Liver (tissue), 9 donors: ENCODE data around the gene MLN. TPM values are rescaled to one million over a fixed set of nuclear protein-coding genes. Genes with fewer than 3 reads are reported as not detected.

ENCODE experiments used
- DNase-seq: peaks from one replicate; pipeline ENCODE4 v3.0.0-alpha.2; 2017; ENCODE audit warnings: low spot score
- H3K27ac ChIP-seq, 2 donors: one replicate each; pipeline ENCODE4 v1.7.0; 2013; ENCODE audit warnings: inconsistent platforms in 2 of 2, low read length in 2 of 2, control low read depth in 1 of 2, low read depth in 1 of 2, mild to moderate bottlenecking in 1 of 2
- H3K27me3 ChIP-seq, 4 donors: one replicate each; pipeline versions ENCODE4 v1.6.1 to v1.7.0; 2013; ENCODE audit warnings: low read length in 3 of 4, inconsistent platforms in 1 of 4, mild to moderate bottlenecking in 1 of 4, moderate library complexity in 1 of 4; ENCODE audit not compliant: control insufficient read depth in 4 of 4, insufficient read depth in 4 of 4
- H3K36me3 ChIP-seq, 4 donors: one replicate each; pipeline versions ENCODE4 v1.6.1 to v1.7.0; 2013; ENCODE audit warnings: low read length in 3 of 4, mild to moderate bottlenecking in 3 of 4, low read depth in 1 of 4, moderate library complexity in 1 of 4; ENCODE audit not compliant: control insufficient read depth in 4 of 4, insufficient read depth in 3 of 4
- H3K4me1 ChIP-seq, 4 donors: one replicate each; pipeline versions ENCODE4 v1.6.1 to v1.7.0; 2013; ENCODE audit warnings: low read length in 3 of 4, mild to moderate bottlenecking in 3 of 4, moderate library complexity in 1 of 4; ENCODE audit not compliant: control insufficient read depth in 4 of 4, insufficient read depth in 4 of 4
- H3K4me3 ChIP-seq, 3 donors: one replicate each; pipeline versions ENCODE4 v1.6.1 to v1.7.0; 2013; ENCODE audit warnings: low read length in 3 of 3, control low read depth in 1 of 3, low read depth in 1 of 3, mild to moderate bottlenecking in 1 of 3
- H3K9ac ChIP-seq, 2 donors: one replicate each; pipeline ENCODE4 v1.7.0; 2013; ENCODE audit warnings: low read length in 2 of 2, mild to moderate bottlenecking in 2 of 2, moderate library complexity in 2 of 2, control low read depth in 1 of 2, low read depth in 1 of 2
- H3K9me3 ChIP-seq, 4 donors: one replicate each; pipeline versions ENCODE4 v1.6.1 to v1.7.0; 2013; ENCODE audit warnings: low read length in 3 of 4; ENCODE audit not compliant: control insufficient read depth in 4 of 4
- EGR1 ChIP-seq, 2 donors: IDR thresholded peaks; 2 replicates each; pipeline ENCODE4 v1.6.1; 2016 to 2018; ENCODE audit warnings: antibody characterized with exemption in 2 of 2, low read depth in 2 of 2
- FOXA2 ChIP-seq: IDR thresholded peaks from 2 replicates; pipeline ENCODE4 v1.6.1; 2016; ENCODE audit warnings: antibody characterized with exemption
- GABPA ChIP-seq, 2 donors: IDR thresholded peaks in 1 of 2; conservative IDR thresholded peaks in 1 of 2; 2 replicates each; pipeline ENCODE4 v1.6.1; 2016; ENCODE audit warnings: antibody characterized with exemption in 2 of 2, mild to moderate bottlenecking in 1 of 2, moderate library complexity in 1 of 2
- MAX ChIP-seq: IDR thresholded peaks from 2 replicates; pipeline ENCODE4 v1.6.1; 2016; ENCODE audit warnings: antibody characterized with exemption
- RAD21 ChIP-seq, 2 donors: IDR thresholded peaks; 2 replicates each; pipeline ENCODE4 v1.6.1; 2016; ENCODE audit warnings: antibody characterized with exemption in 2 of 2, mild to moderate bottlenecking in 2 of 2
- RXRA ChIP-seq, 2 donors: IDR thresholded peaks; 2 replicates each; pipeline ENCODE4 v1.6.1; 2017 to 2018; ENCODE audit warnings: antibody characterized with exemption in 2 of 2, mild to moderate bottlenecking in 1 of 2
- WGBS: extraction: QIAGEN DNeasy Blood & Tissue Kit; methylation state at CpG from one replicate; pipeline ENCODE4 v1.1.7; 2013; 5-methylcytosine and 5-hydroxymethylcytosine counted together
- polyA plus RNA-seq, 2 donors: library from polyadenylated mRNA; stranded (reverse) in 1 of 2; unstranded in 1 of 2; fragments of 200-250 nt in 1 of 2; fragments of >200 nt in 1 of 2; fragmentation: Nextera tagmentation in 1 of 2; extraction: Ambion mirVana in 1 of 2; gene quantifications; one replicate each; pipeline versions ENCODE4 v1.2.1 to v1.2.3, GENCODE V29; 2013 to 2015
- total RNA-seq, 2 donors: library from RNA; depleted of rRNA; stranded (reverse); fragments of >200 nt; gene quantifications; one replicate each; pipeline ENCODE4 v1.2.3, GENCODE V29; 2014
- TF ChIP-seq, protein P1 (sequence below): IDR thresholded peaks from 2 replicates; pipeline ENCODE4 v1.6.1; 2016; ENCODE audit warnings: antibody characterized with exemption, mild to moderate bottlenecking
- TF ChIP-seq, protein P2 (sequence below): fragments of 150-350 bp; IDR thresholded peaks from 2 replicates; pipeline ENCODE4 v1.5.1; 2017; ENCODE audit warnings: improper control_type of control experiment, low read depth, low read length; ENCODE audit not compliant: missing input control
- donor health status: healthy.
- donor health status: healthy.
- donor health status: healthy.
- donor health status: healthy.
- donor health status: healthy.

Gene MLN
- total and polyA plus RNA-seq, 4 donors, result not detected

GRCh38 chr6:33837971-33838665, 34.3 kb upstream of the MLN start:
- TF ChIP-seq RAD21 (IDR thresholded peaks at IDR 0.05) (no peak), FOXA2 (no peak), MAX (no peak), RXRA (IDR thresholded peaks at IDR 0.05) (no peak), GABPA (IDR thresholded peaks at IDR 0.05 in 1 of 2, conservative IDR thresholded peaks at IDR 0.05 in 1 of 2) (no peak)
- TF ChIP-seq, protein P1, sequence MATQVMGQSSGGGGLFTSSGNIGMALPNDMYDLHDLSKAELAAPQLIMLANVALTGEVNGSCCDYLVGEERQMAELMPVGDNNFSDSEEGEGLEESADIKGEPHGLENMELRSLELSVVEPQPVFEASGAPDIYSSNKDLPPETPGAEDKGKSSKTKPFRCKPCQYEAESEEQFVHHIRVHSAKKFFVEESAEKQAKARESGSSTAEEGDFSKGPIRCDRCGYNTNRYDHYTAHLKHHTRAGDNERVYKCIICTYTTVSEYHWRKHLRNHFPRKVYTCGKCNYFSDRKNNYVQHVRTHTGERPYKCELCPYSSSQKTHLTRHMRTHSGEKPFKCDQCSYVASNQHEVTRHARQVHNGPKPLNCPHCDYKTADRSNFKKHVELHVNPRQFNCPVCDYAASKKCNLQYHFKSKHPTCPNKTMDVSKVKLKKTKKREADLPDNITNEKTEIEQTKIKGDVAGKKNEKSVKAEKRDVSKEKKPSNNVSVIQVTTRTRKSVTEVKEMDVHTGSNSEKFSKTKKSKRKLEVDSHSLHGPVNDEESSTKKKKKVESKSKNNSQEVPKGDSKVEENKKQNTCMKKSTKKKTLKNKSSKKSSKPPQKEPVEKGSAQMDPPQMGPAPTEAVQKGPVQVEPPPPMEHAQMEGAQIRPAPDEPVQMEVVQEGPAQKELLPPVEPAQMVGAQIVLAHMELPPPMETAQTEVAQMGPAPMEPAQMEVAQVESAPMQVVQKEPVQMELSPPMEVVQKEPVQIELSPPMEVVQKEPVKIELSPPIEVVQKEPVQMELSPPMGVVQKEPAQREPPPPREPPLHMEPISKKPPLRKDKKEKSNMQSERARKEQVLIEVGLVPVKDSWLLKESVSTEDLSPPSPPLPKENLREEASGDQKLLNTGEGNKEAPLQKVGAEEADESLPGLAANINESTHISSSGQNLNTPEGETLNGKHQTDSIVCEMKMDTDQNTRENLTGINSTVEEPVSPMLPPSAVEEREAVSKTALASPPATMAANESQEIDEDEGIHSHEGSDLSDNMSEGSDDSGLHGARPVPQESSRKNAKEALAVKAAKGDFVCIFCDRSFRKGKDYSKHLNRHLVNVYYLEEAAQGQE, result no peak
- Histone ChIP-seq H3K27ac (no peak overlapping the region), H3K4me3 (no peak overlapping the region), H3K36me3 (no peaks in the 10 kb centered on the region), H3K9me3 (peaks cover 0 to 6% (median 0%) of the 10 kb centered on the region in 4 donors), H3K4me1 (peaks cover 2 to 4% (median 3%) of the 10 kb centered on the region in 4 donors), H3K9ac (no peak overlapping the region), H3K27me3 (no peaks in the 10 kb centered on the region)
- DNase-seq, result no peak
- 74% methylated on average over 12 of the region's 12 CpGs for WGBS

- 92% methylated on average over 3 of the region's 3 CpGs for WGBS
- H3K4me3 ChIP-seq, result no peak overlapping the region
- H3K27ac ChIP-seq, result no peak overlapping the region
- H3K36me3 ChIP-seq, result no peaks in the 10 kb centered on the region
- H3K27me3 ChIP-seq, result no peaks in the 10 kb centered on the region
- H3K9ac ChIP-seq, result no peak overlapping the region
- no peak for DNase-seq
- H3K9me3 ChIP-seq, result peaks cover 0 to 6% (median 0%) of the 10 kb centered on the region in 4 donors
- H3K4me1 ChIP-seq, result peaks cover 2 to 4% (median 3%) of the 10 kb centered on the region in 4 donors
- TF ChIP-seq EGR1 (IDR thresholded peaks at IDR 0.05; ENCODE audit: low read depth in 2 of 2), result no peak
- TF ChIP-seq, protein P2, sequence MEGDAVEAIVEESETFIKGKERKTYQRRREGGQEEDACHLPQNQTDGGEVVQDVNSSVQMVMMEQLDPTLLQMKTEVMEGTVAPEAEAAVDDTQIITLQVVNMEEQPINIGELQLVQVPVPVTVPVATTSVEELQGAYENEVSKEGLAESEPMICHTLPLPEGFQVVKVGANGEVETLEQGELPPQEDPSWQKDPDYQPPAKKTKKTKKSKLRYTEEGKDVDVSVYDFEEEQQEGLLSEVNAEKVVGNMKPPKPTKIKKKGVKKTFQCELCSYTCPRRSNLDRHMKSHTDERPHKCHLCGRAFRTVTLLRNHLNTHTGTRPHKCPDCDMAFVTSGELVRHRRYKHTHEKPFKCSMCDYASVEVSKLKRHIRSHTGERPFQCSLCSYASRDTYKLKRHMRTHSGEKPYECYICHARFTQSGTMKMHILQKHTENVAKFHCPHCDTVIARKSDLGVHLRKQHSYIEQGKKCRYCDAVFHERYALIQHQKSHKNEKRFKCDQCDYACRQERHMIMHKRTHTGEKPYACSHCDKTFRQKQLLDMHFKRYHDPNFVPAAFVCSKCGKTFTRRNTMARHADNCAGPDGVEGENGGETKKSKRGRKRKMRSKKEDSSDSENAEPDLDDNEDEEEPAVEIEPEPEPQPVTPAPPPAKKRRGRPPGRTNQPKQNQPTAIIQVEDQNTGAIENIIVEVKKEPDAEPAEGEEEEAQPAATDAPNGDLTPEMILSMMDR, result no peak
- no peak for TF ChIP-seq RXRA (IDR thresholded peaks at IDR 0.05)
These were observed 33.1 kb upstream of the MLN start for GRCh38 chr6:33836806-33837469.
